Measurements from ENCODE around the gene GTF2A1. TPM values are rescaled to one million over a fixed set of nuclear protein-coding genes. Genes with fewer than 3 reads are reported as not detected.
"Not testable (repeated sequence)": the region's sequence is repeated elsewhere in the genome, so short reads cannot be mapped to it uniquely, and the experiment has no call there.

The GTF2A1 gene
- total RNA-seq, 1 experiment from 2014 or later, result 24.4 TPM

- Histone ChIP-seq H3K27ac (ENCODE audit: low read length) (no peak overlapping the region), H3K27me3 (ENCODE audit: low read length) (no peaks in the 10 kb centered on the region), H3K4me2 (ENCODE audit: low read length) (no peak overlapping the region), H3K9me3 (ENCODE audit: low read length) (no peaks in the 10 kb centered on the region), H3K79me2 (ENCODE audit: low read length) (no peaks in the 10 kb centered on the region), H3K4me1 (ENCODE audit: insufficient read depth, low read length) (peaks cover 7% of the 10 kb centered on the region), H3K36me3 (ENCODE audit: low read depth, low read length) (no peaks in the 10 kb centered on the region), H3K4me3 (ENCODE audit: low read length) (no peak overlapping the region), H4K20me1 (ENCODE audit: low read length) (no peaks in the 10 kb centered on the region), H3F3A (ENCODE audit: low read length, unreplicated experiment) (no peaks in the 10 kb centered on the region), H2AFZ (ENCODE audit: low read length) (no peak overlapping the region), H3K9me2 (replicated peaks; ENCODE audit: low read length) (no peaks in the 10 kb centered on the region), H3K9ac (ENCODE audit: low read length) (no peak overlapping the region)
- intact Hi-C loops (cut with micrococcal nuclease), result no loop called here
- TF ChIP-seq EZH2 (IDR thresholded peaks at IDR 0.05; ENCODE audit: low read length, unreplicated experiment) (no peak), CTCF (conservative IDR thresholded peaks at IDR 0.05; ENCODE audit: low read depth, low read length) (no peak), EZH2phosphoT487 (IDR thresholded peaks at IDR 0.05; ENCODE audit: borderline replicate concordance, low read length) (no peak)
- DNase-seq (no peak), ATAC-seq (no peak)
- BruUV-seq (replicated peaks), result no TSS peak
- ChIA-PET CTCF (no interaction called here), POLR2A (ENCODE audit: unreplicated experiment) (interaction anchor here (0.6 kb wide), 1 partner anchor 11 kb away, joined by 3 read pairs; the partner anchor contains the start of gene GTF2A1)
Measured at GRCh38 chr14:81231540-81231939, 10.8 kb upstream of the GTF2A1 start.

DNA sequence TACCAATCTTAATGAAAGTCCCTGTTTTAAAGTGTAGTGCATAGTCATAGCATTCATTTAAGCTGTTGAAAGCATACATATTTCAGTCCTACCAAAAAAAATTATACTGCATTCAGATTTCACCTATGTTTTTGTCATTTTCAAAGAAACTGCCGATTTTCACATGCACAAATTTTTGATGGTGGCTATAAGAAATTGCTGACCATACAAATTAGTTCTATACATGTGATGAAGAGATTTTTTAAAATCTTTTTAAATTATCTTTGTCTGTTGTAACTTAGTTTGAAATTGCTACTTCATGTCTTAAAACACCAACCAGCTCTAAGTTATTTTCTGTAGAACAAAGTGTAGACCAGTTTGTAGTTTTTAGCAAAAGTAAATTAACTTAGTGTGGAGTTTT, 3.5 kb upstream of the GTF2A1 start:
- no TSS peak for BruUV-seq (replicated peaks)
- no peak for DNase-seq
- no peak overlapping the region for H3K4me3 ChIP-seq (ENCODE audit: low read length)
- H3K4me2 ChIP-seq (ENCODE audit: low read length), result no peak overlapping the region
- CTCF ChIA-PET, result no interaction called here
- no peaks in the 10 kb centered on the region for H3F3A ChIP-seq (ENCODE audit: low read length, unreplicated experiment)
- POLR2A ChIA-PET (ENCODE audit: unreplicated experiment), result no interaction called here
- H3K9me3 ChIP-seq (ENCODE audit: low read length), result no peaks in the 10 kb centered on the region
- no peaks in the 10 kb centered on the region for H4K20me1 ChIP-seq (ENCODE audit: low read length)
- no peak overlapping the region for H3K9ac ChIP-seq (ENCODE audit: low read length)
- H3K27me3 ChIP-seq (ENCODE audit: low read length), result no peaks in the 10 kb centered on the region
- intact Hi-C loops (cut with micrococcal nuclease), result no loop called here
- no peak overlapping the region for H3K27ac ChIP-seq (ENCODE audit: low read length)
- peaks cover 11% of the 10 kb centered on the region for H3K79me2 ChIP-seq (ENCODE audit: low read length)
- H3K4me1 ChIP-seq (ENCODE audit: insufficient read depth, low read length), result peaks cover 10% of the 10 kb centered on the region
- H2AFZ ChIP-seq (ENCODE audit: low read length), result no peak overlapping the region
- H3K9me2 ChIP-seq (replicated peaks; ENCODE audit: low read length), result no peaks in the 10 kb centered on the region
- no peak for ATAC-seq
- no peaks in the 10 kb centered on the region for H3K36me3 ChIP-seq (ENCODE audit: low read depth, low read length)
- TF ChIP-seq CTCF (conservative IDR thresholded peaks at IDR 0.05; ENCODE audit: low read depth, low read length) (no peak), EZH2 (IDR thresholded peaks at IDR 0.05; ENCODE audit: low read length, unreplicated experiment) (no peak), EZH2phosphoT487 (IDR thresholded peaks at IDR 0.05; ENCODE audit: borderline replicate concordance, low read length) (no peak)

GRCh38 chr14:81223788-81224187, 3.0 kb upstream of the GTF2A1 start:
- H2AFZ ChIP-seq (ENCODE audit: low read length); H3K4me2 ChIP-seq (ENCODE audit: low read length); H3K4me1 ChIP-seq (ENCODE audit: insufficient read depth, low read length); DNase-seq; POLR2A ChIA-PET (ENCODE audit: unreplicated experiment); intact Hi-C loops (cut with micrococcal nuclease); BruUV-seq (replicated peaks); H4K20me1 ChIP-seq (ENCODE audit: low read length); H3K27ac ChIP-seq (ENCODE audit: low read length); H3K9me3 ChIP-seq (ENCODE audit: low read length); H3K9me2 ChIP-seq (replicated peaks; ENCODE audit: low read length); H3K36me3 ChIP-seq (ENCODE audit: low read depth, low read length); H3K4me3 ChIP-seq (ENCODE audit: low read length); H3K9ac ChIP-seq (ENCODE audit: low read length); H3F3A ChIP-seq (ENCODE audit: low read length, unreplicated experiment); ATAC-seq; CTCF ChIA-PET; H3K27me3 ChIP-seq (ENCODE audit: low read length): not testable (repeated sequence)
- H3K79me2 ChIP-seq (ENCODE audit: low read length), result peaks cover 16% of the 10 kb centered on the region
